HEK293T (cell line): ENCODE results near the gene TTC31.

Experiments used
- ARNT ChIP-seq: fragments of 450-650 bp; IDR thresholded peaks from 2 replicates; pipeline ENCODE4 v1.6.1; 2017; ENCODE audit warnings: mild to moderate bottlenecking
- BHLHE40 ChIP-seq: fragments of 450-650 bp; IDR thresholded peaks from 2 replicates; pipeline ENCODE4 v1.6.1; 2016; ENCODE audit warnings: mild to moderate bottlenecking, moderate library complexity, borderline replicate concordance
- CTBP1 ChIP-seq: fragments of 450-650 bp; IDR thresholded peaks from 2 replicates; pipeline ENCODE4 v1.6.1; 2016; ENCODE audit warnings: borderline replicate concordance
- ELF4 ChIP-seq: fragments of 450-650 bp; IDR thresholded peaks from 2 replicates; pipeline ENCODE4 v1.6.1; 2017; ENCODE audit warnings: antibody characterized with exemption
- FOXA1 ChIP-seq: fragments of 450-650 bp; IDR thresholded peaks from 2 replicates; pipeline ENCODE4 v1.6.1; 2016; ENCODE audit warnings: mild to moderate bottlenecking
- FOXM1 ChIP-seq: fragments of 450-650 bp; IDR thresholded peaks from 2 replicates; pipeline ENCODE4 v1.6.1; 2017; ENCODE audit warnings: mild to moderate bottlenecking, borderline replicate concordance
- L3MBTL2 ChIP-seq: fragments of 450-650 bp; conservative IDR thresholded peaks from 2 replicates; pipeline ENCODE4 v1.6.1; 2016; ENCODE audit warnings: mild to moderate bottlenecking
- LEF1 ChIP-seq: fragments of 450-650 bp; IDR thresholded peaks from 2 replicates; pipeline ENCODE4 v1.6.1; 2017; ENCODE audit warnings: mild to moderate bottlenecking, borderline replicate concordance
- SP1 ChIP-seq: fragments of 450-650 bp; IDR thresholded peaks from 2 replicates; pipeline ENCODE4 v1.6.1; 2017
- SUZ12 ChIP-seq: fragments of 450-650 bp; IDR thresholded peaks from 2 replicates; pipeline ENCODE4 v1.6.1; 2016; ENCODE audit warnings: mild to moderate bottlenecking
- ZNF384 ChIP-seq: fragments of 450-650 bp; IDR thresholded peaks from 2 replicates; pipeline ENCODE4 v1.6.1; 2016

DNA sequence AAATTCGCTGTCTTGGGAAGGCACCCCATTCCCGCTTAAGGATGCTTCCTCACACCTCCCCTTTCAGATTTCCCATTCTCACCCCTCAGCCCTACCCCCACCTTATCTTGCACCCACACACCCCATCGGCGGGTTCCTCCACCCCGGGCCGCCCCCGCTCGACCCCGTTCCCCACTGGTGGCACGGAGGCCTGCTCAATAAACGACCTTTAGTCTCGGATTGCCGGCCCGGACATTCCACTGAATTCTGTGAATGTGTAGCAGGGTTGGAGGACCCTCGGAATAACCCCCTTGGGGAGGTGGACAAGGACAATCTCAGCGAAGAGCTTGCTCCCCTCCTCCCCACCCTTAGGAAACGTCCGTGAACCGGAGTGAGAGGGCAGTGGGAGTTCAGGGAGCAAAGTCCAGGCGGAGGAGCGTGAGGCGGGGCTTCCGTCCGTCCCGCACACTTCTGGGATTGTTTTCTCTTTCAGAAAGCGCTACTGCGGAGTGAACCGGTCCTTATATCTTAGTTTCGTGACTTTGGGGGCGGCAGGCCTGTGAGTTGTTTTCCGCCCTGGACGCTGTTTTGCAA, 19.4 kb downstream of the TTC31 start:
- no peak for TF ChIP-seq CTBP1
- no peak for TF ChIP-seq SP1
- no peak for TF ChIP-seq SUZ12
- no peak for TF ChIP-seq ZNF384
- TF ChIP-seq ELF4 = no peak
- no peak for TF ChIP-seq BHLHE40
- TF ChIP-seq LEF1 = no peak
- TF ChIP-seq FOXM1 = no peak
- TF ChIP-seq ARNT = no peak
- no peak for TF ChIP-seq FOXA1
- no peak for TF ChIP-seq L3MBTL2
